Neural progenitor cell (in vitro differentiated cells): Measurements from ENCODE around the gene GPX8. TPM values are rescaled to one million over a fixed set of nuclear protein-coding genes. Genes with fewer than 3 reads are reported as not detected.

Experiments used
- DNase-seq: peaks from one replicate; pipeline ENCODE4 v3.0.0-alpha.2; 2016; ENCODE audit warnings: low spot score
- H2AFZ ChIP-seq: fragments of 200-600 bp; sonication (generic); replicated peaks from 2 replicates; pipeline ENCODE4 v1.6.1; 2016; ENCODE audit warnings: antibody characterized with exemption
- H3F3A ChIP-seq: fragments of 200-600 bp; sonication (generic); 2 replicates; pipeline ENCODE4 v1.6.1; 2016; ENCODE audit warnings: antibody characterized with exemption, low read depth
- H3K27ac ChIP-seq: fragments of 200-600 bp; sonication (generic); 2 replicates; pipeline ENCODE4 v1.5.1; 2016; ENCODE audit warnings: mild to moderate bottlenecking
- H3K27me3 ChIP-seq: fragments of 200-600 bp; sonication (generic); 2 replicates; pipeline ENCODE4 v1.6.1; 2016; ENCODE audit warnings: mild to moderate bottlenecking, moderate library complexity
- H3K36me3 ChIP-seq: fragments of 200-600 bp; sonication (generic); 2 replicates; pipeline ENCODE4 v1.5.1; 2016
- H3K4me1 ChIP-seq: fragments of 200-600 bp; sonication (generic); 2 replicates; pipeline ENCODE4 v1.6.1; 2016; ENCODE audit warnings: mixed run types
- H3K4me2 ChIP-seq: fragments of 200-600 bp; sonication (generic); 2 replicates; pipeline ENCODE4 v1.6.1; 2016
- H3K4me3 ChIP-seq: fragments of 200-600 bp; sonication (generic); 2 replicates; pipeline ENCODE4 v1.5.1; 2016
- H3K79me2 ChIP-seq: fragments of 200-600 bp; sonication (generic); 2 replicates; pipeline ENCODE4 v1.6.1; 2016; ENCODE audit warnings: low read depth
- H3K9ac ChIP-seq: fragments of 200-600 bp; sonication (generic); 2 replicates; pipeline ENCODE4 v1.6.1; 2016
- H3K9me3 ChIP-seq: fragments of 200-600 bp; sonication (generic); 2 replicates; pipeline ENCODE4 v1.5.1; 2016; ENCODE audit warnings: low read depth
- H4K20me1 ChIP-seq: fragments of 200-600 bp; sonication (generic); 2 replicates; pipeline ENCODE4 v1.6.1; 2016; ENCODE audit warnings: low read depth
- H3K27ac Mint-ChIP-seq: 3 replicates; pipeline ENCODE4 v1.8.0; 2021; ENCODE audit warnings: mixed read lengths
- H3K27me3 Mint-ChIP-seq: 2 replicates; pipeline ENCODE4 v1.8.0; 2022; ENCODE audit warnings: low read depth, mild to moderate bottlenecking, inconsistent platforms, moderate library complexity, mixed read lengths; ENCODE audit not compliant: insufficient read depth
- H3K36me3 Mint-ChIP-seq: 3 replicates; pipeline ENCODE4 v1.8.0; 2021; ENCODE audit warnings: mixed read lengths
- H3K4me1 Mint-ChIP-seq: 3 replicates; pipeline ENCODE4 v1.8.0; 2021; ENCODE audit warnings: mixed read lengths
- H3K4me3 Mint-ChIP-seq: 3 replicates; pipeline ENCODE4 v1.8.0; 2021; ENCODE audit warnings: mild to moderate bottlenecking, moderate library complexity, mixed read lengths
- H3K9me3 Mint-ChIP-seq: 3 replicates; pipeline ENCODE4 v1.8.0; 2020; ENCODE audit warnings: mixed read lengths
- EZH2 ChIP-seq: fragments of 200-600 bp; sonication (generic); IDR thresholded peaks from 2 replicates; pipeline ENCODE4 v1.6.1; 2017; ENCODE audit warnings: antibody characterized with exemption, mild to moderate bottlenecking, moderate library complexity
- EZH2phosphoT487 ChIP-seq: fragments of 200-600 bp; sonication (generic); IDR thresholded peaks from 2 replicates; pipeline ENCODE4 v1.6.1; 2017; ENCODE audit warnings: antibody characterized with exemption
- total RNA-seq: library from RNA; depleted of rRNA; stranded (reverse); fragments of >200 nt; gene quantifications from 2 replicates; pipeline ENCODE4 v1.2.3, GENCODE V29; 2015; ENCODE audit warnings: low replicate concordance
- TF ChIP-seq, protein P1 (sequence below): fragments of 200-600 bp; sonication (generic); IDR thresholded peaks from 2 replicates; pipeline ENCODE4 v1.5.1; 2017; ENCODE audit warnings: antibody characterized with exemption, mild to moderate bottlenecking

GPX8 gene
- total RNA-seq, 1 donor from 2014 or later: 132 TPM

- Histone ChIP-seq H3K4me2 (no peak overlapping the region), H3K4me3 (no peak overlapping the region), H3K36me3 (no peaks in the 10 kb centered on the region), H3F3A (no peaks in the 10 kb centered on the region), H3K9ac (no peak overlapping the region), H3K4me1 (no peaks in the 10 kb centered on the region), H3K27ac (no peak overlapping the region), H2AFZ (no peak overlapping the region), H3K9me3 (no peaks in the 10 kb centered on the region), H3K27me3 (peaks cover 86% of the 10 kb centered on the region), H4K20me1 (no peaks in the 10 kb centered on the region), H3K79me2 (no peaks in the 10 kb centered on the region)
- peak; percentile 8 for DNase-seq
- Mint-ChIP-seq H3K27ac (no peak overlapping the region), H3K27me3 (peaks cover 8% of the 10 kb centered on the region), H3K4me3 (no peak overlapping the region), H3K36me3 (peaks cover 2% of the 10 kb centered on the region), H3K4me1 (no peaks in the 10 kb centered on the region), H3K9me3 (no peaks in the 10 kb centered on the region)
- no peak for TF ChIP-seq EZH2
- TF ChIP-seq, protein P1, sequence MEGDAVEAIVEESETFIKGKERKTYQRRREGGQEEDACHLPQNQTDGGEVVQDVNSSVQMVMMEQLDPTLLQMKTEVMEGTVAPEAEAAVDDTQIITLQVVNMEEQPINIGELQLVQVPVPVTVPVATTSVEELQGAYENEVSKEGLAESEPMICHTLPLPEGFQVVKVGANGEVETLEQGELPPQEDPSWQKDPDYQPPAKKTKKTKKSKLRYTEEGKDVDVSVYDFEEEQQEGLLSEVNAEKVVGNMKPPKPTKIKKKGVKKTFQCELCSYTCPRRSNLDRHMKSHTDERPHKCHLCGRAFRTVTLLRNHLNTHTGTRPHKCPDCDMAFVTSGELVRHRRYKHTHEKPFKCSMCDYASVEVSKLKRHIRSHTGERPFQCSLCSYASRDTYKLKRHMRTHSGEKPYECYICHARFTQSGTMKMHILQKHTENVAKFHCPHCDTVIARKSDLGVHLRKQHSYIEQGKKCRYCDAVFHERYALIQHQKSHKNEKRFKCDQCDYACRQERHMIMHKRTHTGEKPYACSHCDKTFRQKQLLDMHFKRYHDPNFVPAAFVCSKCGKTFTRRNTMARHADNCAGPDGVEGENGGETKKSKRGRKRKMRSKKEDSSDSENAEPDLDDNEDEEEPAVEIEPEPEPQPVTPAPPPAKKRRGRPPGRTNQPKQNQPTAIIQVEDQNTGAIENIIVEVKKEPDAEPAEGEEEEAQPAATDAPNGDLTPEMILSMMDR: peak; percentile 48
Observed at GRCh38 chr5:55187370-55187769, 27.4 kb downstream of the GPX8 start.

DNA sequence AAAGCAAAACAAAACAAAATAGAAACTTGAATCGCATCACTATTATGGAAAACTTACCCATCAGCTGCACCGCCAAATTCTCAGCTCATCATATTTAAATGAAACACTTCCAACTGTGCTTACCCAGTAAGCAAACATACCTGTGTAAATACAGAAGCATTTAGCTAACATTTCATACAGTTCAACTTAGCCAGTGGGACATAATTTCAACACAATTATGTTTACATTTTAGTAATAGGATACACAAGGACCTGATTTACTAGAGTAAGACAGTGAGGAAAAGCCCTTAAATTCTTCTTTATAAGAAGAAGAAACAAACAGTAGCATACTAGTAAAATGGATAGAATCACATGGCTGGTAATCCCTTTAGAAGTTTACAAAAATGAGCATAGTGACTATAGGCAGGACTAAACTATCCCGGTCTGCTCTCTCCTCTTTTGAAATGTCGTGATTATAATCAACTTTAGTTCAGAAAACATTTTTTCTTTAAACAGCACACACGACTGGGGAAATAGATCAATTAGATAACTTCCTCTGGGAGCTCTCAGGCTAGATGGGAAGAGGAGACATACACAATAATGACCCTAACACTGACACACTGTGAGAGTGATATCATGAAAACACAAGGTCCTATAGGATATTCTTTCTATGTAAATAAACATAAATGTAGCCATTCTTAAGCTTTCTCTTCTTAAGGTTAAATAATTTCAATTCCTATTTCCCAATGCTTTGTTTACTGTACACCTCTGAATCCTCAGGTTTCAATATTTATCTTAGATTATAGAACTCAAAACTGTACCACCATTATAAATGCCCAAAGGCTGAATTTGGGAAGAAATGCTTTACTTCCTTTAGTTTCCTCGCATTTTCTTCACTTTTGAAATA lies 28.9 kb downstream of the GPX8 start:
- H3K27me3 Mint-ChIP-seq: peaks cover 18% of the 10 kb centered on the region

DNA sequence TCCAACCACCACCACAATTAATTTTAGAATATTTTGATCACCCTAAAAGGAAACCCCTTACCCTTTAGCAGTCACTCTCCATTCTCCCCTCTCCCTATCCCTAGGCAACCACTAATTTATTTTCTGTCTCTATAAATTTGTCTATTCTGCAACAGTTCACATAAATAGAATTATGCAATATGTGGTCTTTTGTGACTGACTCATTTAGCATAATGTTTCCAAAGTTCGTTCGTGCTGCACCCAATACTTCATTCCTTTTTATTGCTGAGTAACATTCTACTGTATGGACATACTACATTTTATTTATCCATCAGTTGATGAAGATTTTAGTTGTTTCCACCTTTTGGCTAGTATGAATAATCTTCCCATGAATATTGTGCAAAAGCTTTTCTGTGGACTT lies 31.2 kb downstream of the GPX8 start:
- no peaks in the 10 kb centered on the region for H3K9me3 Mint-ChIP-seq
- H3K36me3 ChIP-seq: no peaks in the 10 kb centered on the region
- no peak overlapping the region for H3K9ac ChIP-seq
- no peak overlapping the region for H3K4me2 ChIP-seq
- no peak for DNase-seq
- no peak overlapping the region for H3K27ac Mint-ChIP-seq
- no peaks in the 10 kb centered on the region for H3K79me2 ChIP-seq
- no peaks in the 10 kb centered on the region for H3K9me3 ChIP-seq
- peaks cover 12% of the 10 kb centered on the region for H3K27me3 Mint-ChIP-seq
- no peaks in the 10 kb centered on the region for H3K4me1 Mint-ChIP-seq
- no peaks in the 10 kb centered on the region for H3K4me1 ChIP-seq
- peaks cover 75% of the 10 kb centered on the region for H3K27me3 ChIP-seq
- no peak overlapping the region for H3K4me3 Mint-ChIP-seq
- no peak overlapping the region for H2AFZ ChIP-seq
- no peak overlapping the region for H3K27ac ChIP-seq
- TF ChIP-seq, protein P1: no peak
- TF ChIP-seq EZH2phosphoT487 (no peak), EZH2 (no peak)
- no peaks in the 10 kb centered on the region for H3F3A ChIP-seq
- no peaks in the 10 kb centered on the region for H4K20me1 ChIP-seq
- no peak overlapping the region for H3K4me3 ChIP-seq
- H3K36me3 Mint-ChIP-seq: peaks cover 2% of the 10 kb centered on the region

More for the DNA sequence above, 28.9 kb downstream of the GPX8 start:
- Mint-ChIP-seq H3K27ac (no peak overlapping the region), H3K4me1 (no peaks in the 10 kb centered on the region), H3K9me3 (no peaks in the 10 kb centered on the region), H3K4me3 (no peak overlapping the region), H3K36me3 (peaks cover 2% of the 10 kb centered on the region)
- Histone ChIP-seq H3K4me2 (no peak overlapping the region), H3K9me3 (no peaks in the 10 kb centered on the region), H4K20me1 (no peaks in the 10 kb centered on the region), H2AFZ (no peak overlapping the region), H3K79me2 (no peaks in the 10 kb centered on the region), H3K4me1 (no peaks in the 10 kb centered on the region), H3K27ac (no peak overlapping the region), H3K27me3 (peaks cover 84% of the 10 kb centered on the region), H3F3A (no peaks in the 10 kb centered on the region), H3K9ac (no peak overlapping the region), H3K36me3 (no peaks in the 10 kb centered on the region), H3K4me3 (no peak overlapping the region)
- DNase-seq: no peak
- TF ChIP-seq EZH2: no peak
- no peak for TF ChIP-seq EZH2phosphoT487
- TF ChIP-seq, protein P1: no peak
